DOHH2 (cell line): ENCODE results near the gene MCF2L.

Source experiments
- H3F3A ChIP-seq: fragments of 200-600 bp; sonication (generic), shearing (Covaris generic); 2 replicates; pipeline ENCODE4 v1.6.0; 2016; ENCODE audit warnings: antibody characterized with exemption, mild to moderate bottlenecking; ENCODE audit not compliant: control insufficient read depth, insufficient read depth
- H3K27ac ChIP-seq: fragments of 200-600 bp; sonication (generic); 2 replicates; pipeline ENCODE4 v1.5.1; 2014; ENCODE audit warnings: low read depth, mild to moderate bottlenecking, low read length, moderate library complexity
- H3K27me3 ChIP-seq: fragments of 200-600 bp; sonication (generic); 2 replicates; pipeline ENCODE4 v1.6.1; 2014; ENCODE audit warnings: mild to moderate bottlenecking, low read length, mixed read lengths; ENCODE audit not compliant: control insufficient read depth
- H3K36me3 ChIP-seq: fragments of 200-600 bp; sonication (generic); 2 replicates; pipeline ENCODE4 v1.6.1; 2014; ENCODE audit warnings: mild to moderate bottlenecking, low read length, moderate library complexity, mixed read lengths; ENCODE audit not compliant: control insufficient read depth
- H3K4me1 ChIP-seq: fragments of 200-600 bp; sonication (generic); 2 replicates; pipeline ENCODE4 v1.6.1; 2014; ENCODE audit warnings: mild to moderate bottlenecking, low read length, mixed read lengths; ENCODE audit not compliant: control insufficient read depth
- H3K4me2 ChIP-seq: fragments of 200-600 bp; sonication (generic); 2 replicates; pipeline ENCODE4 v1.6.0; 2014; ENCODE audit warnings: mild to moderate bottlenecking, low read length, moderate library complexity
- H3K4me3 ChIP-seq: fragments of 200-600 bp; sonication (generic); 2 replicates; pipeline ENCODE4 v1.5.1; 2014; ENCODE audit warnings: mild to moderate bottlenecking, low read length, mixed read lengths
- H3K79me2 ChIP-seq: fragments of 200-600 bp; sonication (generic); 2 replicates; pipeline ENCODE4 v1.6.1; 2014; ENCODE audit warnings: mild to moderate bottlenecking, low read length, mixed read lengths; ENCODE audit not compliant: control insufficient read depth
- H3K9me2 ChIP-seq: fragments of 200-600 bp; sonication (generic); replicated peaks from 2 replicates; pipeline ENCODE4 v1.6.1; 2014; ENCODE audit warnings: mild to moderate bottlenecking, low read length, mixed read lengths; ENCODE audit not compliant: control insufficient read depth
- H3K9me3 ChIP-seq: fragments of 200-600 bp; sonication (generic); 2 replicates; pipeline ENCODE4 v1.6.1; 2014; ENCODE audit warnings: antibody characterized with exemption, low read length, mixed read lengths; ENCODE audit not compliant: control insufficient read depth, insufficient read depth
- H4K20me1 ChIP-seq: fragments of 200-600 bp; sonication (generic); 2 replicates; pipeline ENCODE4 v1.6.0; 2014; ENCODE audit warnings: low read depth, mild to moderate bottlenecking, antibody characterized with exemption, low read length, moderate library complexity; ENCODE audit not compliant: control insufficient read depth, insufficient read depth
- EZH2phosphoT487 ChIP-seq: fragments of 200-600 bp; sonication (generic); IDR thresholded peaks from 2 replicates; pipeline ENCODE4 v1.6.1; 2017; ENCODE audit warnings: borderline replicate concordance, mild to moderate bottlenecking, antibody characterized with exemption, low read length, moderate library complexity, mixed read lengths
- TF ChIP-seq, protein P1 (sequence below): fragments of 200-600 bp; sonication (generic); IDR thresholded peaks from one replicate; pipeline ENCODE4 v1.5.1; 2014; ENCODE audit warnings: antibody characterized with exemption, mild to moderate bottlenecking, low read depth, low read length; ENCODE audit not compliant: poor library complexity, severe bottlenecking

The MCF2L gene

DNA sequence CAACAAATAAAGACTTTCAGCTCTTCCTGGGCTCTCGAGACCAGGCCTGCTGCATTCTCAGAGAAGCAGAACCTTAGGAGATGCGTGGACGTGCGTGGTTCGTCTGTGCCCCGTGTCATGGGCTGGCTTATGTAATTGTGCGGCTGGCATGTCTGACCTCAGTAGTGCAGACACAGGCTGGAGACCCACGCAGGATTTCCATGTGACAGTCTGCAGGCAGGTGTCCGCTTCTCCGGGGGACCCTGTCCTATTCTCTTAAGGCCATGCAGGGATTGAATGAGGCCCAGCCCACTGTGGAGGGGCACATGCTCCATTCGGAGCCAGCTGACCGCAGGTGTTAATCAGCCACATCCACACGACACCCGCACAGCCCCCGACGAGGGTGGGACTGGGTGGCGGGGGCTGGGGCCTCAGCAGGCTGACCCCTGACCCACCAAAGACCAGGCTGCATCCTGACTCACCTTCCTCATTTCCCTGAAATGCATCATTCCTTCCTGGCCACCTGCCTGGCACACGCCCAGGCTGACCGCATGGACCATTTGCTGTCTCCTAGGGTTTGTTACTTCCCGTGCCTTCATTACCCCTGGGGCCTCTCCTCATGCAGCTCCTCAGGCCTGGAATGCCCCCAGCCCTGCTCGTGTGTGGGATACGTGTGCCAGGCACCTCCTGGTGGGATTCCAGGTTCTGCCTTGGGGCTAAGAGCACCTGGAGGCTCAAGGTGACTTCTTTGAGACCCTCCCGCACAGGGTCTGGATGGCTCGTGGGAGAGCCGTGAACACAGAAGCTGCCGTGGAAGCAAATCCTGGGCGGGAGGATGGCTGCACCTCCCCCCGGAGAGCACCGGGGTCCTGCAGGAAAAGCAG, 10.7 kb upstream of the MCF2L start:
- Histone ChIP-seq H3K9me2 (no peaks in the 10 kb centered on the region), H3K79me2 (no peaks in the 10 kb centered on the region), H4K20me1 (no peaks in the 10 kb centered on the region), H3K4me3 (no peak overlapping the region), H3K27ac (no peak overlapping the region), H3K9me3 (no peaks in the 10 kb centered on the region), H3K4me2 (no peak overlapping the region), H3K4me1 (no peaks in the 10 kb centered on the region), H3K27me3 (no peaks in the 10 kb centered on the region; the same call in 1 of the 2 replicates), H3K36me3 (no peaks in the 10 kb centered on the region), H3F3A (no peaks in the 10 kb centered on the region)
- TF ChIP-seq EZH2phosphoT487 = no peak
- TF ChIP-seq, protein P1, sequence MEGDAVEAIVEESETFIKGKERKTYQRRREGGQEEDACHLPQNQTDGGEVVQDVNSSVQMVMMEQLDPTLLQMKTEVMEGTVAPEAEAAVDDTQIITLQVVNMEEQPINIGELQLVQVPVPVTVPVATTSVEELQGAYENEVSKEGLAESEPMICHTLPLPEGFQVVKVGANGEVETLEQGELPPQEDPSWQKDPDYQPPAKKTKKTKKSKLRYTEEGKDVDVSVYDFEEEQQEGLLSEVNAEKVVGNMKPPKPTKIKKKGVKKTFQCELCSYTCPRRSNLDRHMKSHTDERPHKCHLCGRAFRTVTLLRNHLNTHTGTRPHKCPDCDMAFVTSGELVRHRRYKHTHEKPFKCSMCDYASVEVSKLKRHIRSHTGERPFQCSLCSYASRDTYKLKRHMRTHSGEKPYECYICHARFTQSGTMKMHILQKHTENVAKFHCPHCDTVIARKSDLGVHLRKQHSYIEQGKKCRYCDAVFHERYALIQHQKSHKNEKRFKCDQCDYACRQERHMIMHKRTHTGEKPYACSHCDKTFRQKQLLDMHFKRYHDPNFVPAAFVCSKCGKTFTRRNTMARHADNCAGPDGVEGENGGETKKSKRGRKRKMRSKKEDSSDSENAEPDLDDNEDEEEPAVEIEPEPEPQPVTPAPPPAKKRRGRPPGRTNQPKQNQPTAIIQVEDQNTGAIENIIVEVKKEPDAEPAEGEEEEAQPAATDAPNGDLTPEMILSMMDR = no peak

DNA sequence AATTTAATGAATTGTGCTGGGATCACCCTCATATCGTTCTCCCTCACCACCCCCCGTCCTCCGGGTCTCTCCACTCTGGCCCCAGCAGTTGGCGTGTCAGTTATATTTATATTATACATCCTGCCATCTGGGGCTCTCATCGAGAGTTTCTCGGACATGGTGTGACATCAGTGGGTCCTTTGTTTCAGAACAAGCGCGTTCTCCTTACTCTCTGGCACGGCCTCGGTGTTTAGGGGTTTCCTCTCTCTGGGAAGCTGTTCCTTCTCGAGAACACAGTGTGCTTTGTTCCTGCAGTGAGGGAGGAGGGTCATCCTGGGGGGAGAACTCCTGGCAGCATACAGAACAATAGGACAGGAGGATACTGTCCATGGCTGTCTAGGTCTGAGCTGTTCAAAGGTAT, 9.8 kb upstream of the MCF2L start:
- Histone ChIP-seq H3K4me2 (no peak overlapping the region), H3K27me3 (no peaks in the 10 kb centered on the region; the same call in 1 of the 2 replicates), H3K4me3 (no peak overlapping the region), H3K4me1 (no peaks in the 10 kb centered on the region), H3K27ac (no peak overlapping the region), H3F3A (no peaks in the 10 kb centered on the region), H4K20me1 (no peaks in the 10 kb centered on the region), H3K79me2 (no peaks in the 10 kb centered on the region), H3K9me3 (no peaks in the 10 kb centered on the region), H3K9me2 (no peaks in the 10 kb centered on the region), H3K36me3 (no peaks in the 10 kb centered on the region)
- TF ChIP-seq, protein P1 = no peak
- TF ChIP-seq EZH2phosphoT487 = no peak

DNA sequence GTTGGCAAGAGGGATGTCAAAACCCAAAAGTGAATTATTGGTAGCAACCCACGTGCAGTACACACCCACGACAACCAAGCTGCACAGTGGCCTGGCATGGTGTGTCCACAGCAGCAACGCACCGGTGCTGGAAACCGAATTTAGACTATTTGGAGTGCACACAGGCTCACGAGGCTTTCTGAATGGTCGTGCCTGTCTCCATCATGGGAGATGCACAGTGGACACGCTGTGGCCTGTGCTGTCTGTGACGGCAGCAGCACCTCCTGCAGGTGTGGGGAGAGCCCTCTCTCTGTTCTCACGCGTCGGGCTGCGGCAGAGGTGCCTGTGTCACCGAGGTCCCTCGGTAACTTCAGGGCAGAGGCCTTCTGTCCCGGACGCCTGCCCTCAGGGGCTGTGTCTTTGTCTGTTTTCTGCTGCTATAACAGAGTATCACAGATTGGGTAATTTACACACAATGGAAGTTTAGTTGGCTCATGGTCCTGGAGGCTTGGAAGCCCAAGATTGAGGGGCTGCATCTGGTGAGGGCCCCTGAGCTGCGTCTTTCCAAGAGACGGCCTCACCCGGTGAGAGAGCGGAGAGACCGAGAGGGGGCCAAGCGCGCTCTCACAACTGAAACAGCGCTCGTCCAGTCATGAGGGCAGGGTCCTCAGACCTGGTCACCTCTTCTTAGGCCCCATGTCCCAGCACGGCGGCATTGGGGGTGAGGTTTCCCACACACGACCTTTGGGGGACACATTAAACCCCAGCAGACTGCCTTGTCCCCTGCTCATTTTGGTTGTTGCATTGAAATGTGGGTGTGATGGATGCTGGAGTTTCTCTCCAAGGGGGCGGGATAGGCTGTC, 9.1 kb upstream of the MCF2L start:
- Histone ChIP-seq H3F3A (no peaks in the 10 kb centered on the region), H3K4me1 (no peaks in the 10 kb centered on the region), H3K9me3 (no peaks in the 10 kb centered on the region), H3K9me2 (no peaks in the 10 kb centered on the region), H3K27me3 (no peaks in the 10 kb centered on the region), H3K27ac (no peak overlapping the region), H3K79me2 (no peaks in the 10 kb centered on the region), H4K20me1 (no peaks in the 10 kb centered on the region), H3K36me3 (no peaks in the 10 kb centered on the region), H3K4me2 (no peak overlapping the region), H3K4me3 (no peak overlapping the region)
- TF ChIP-seq EZH2phosphoT487 = no peak
- TF ChIP-seq, protein P1 = no peak
